Raji (cell line): ENCODE measurements around the gene PHF21B.

ENCODE experiments used
- POLR2A ChIP-seq: IDR thresholded peaks from 2 replicates; pipeline ENCODE4 v1.6.1; 2011; ENCODE audit warnings: low read depth, low read length, control low read depth; ENCODE audit not compliant: insufficient read depth

The PHF21B gene

DNA sequence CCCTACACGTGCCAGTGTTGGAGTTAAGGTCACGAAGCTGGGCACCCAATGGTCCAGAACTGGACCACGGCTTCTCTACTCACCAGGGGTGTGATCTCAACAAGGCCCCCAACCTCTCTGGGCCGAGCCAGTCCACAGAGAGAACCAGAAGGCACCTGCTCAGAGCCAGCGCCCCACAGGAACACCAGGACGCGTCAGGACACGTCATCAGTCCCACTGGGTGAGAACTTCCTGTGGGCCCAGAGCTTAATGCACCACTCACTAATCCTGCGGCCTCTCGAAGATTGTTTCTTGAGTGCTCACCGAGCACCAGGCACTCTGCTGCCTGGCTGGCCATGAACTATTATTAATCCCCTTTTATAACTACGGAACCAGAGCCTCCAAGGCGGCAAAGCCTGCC, 10.1 kb downstream of the PHF21B start:
- no peak for TF ChIP-seq POLR2A

DNA sequence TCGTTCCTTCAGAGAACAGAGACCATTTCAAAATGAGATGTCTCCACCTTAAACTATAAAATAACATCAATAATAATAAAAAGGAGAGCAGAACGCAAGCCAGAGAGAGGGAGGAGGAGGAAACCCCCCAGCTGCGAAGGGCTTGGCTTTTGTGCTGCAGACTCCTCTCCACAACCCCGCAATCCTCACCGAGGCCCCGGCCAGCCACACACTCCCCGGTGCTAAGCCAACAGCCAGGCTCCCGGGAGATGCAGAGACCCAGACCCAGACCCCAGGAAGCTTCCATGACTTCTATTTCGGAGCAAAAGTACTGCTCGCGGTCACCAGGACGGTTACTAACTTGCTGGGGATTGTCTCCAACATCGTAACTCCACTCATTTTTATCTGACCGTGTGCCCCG, 10.6 kb downstream of the PHF21B start:
- TF ChIP-seq POLR2A = no peak

GRCh38 chr22:44998296-44998695, 11.5 kb downstream of the PHF21B start:
- no peak for TF ChIP-seq POLR2A

- TF ChIP-seq POLR2A = no peak
Observed at GRCh38 chr22:44997060-44997459, 12.7 kb downstream of the PHF21B start.

- no peak for TF ChIP-seq POLR2A
Observed at GRCh38 chr22:44996648-44997047, 13.2 kb downstream of the PHF21B start.

GRCh38 chr22:44996120-44996519, 13.7 kb downstream of the PHF21B start:
- no peak for TF ChIP-seq POLR2A

- TF ChIP-seq POLR2A = no peak
Observed at GRCh38 chr22:44995715-44996114, 14.1 kb downstream of the PHF21B start.

DNA sequence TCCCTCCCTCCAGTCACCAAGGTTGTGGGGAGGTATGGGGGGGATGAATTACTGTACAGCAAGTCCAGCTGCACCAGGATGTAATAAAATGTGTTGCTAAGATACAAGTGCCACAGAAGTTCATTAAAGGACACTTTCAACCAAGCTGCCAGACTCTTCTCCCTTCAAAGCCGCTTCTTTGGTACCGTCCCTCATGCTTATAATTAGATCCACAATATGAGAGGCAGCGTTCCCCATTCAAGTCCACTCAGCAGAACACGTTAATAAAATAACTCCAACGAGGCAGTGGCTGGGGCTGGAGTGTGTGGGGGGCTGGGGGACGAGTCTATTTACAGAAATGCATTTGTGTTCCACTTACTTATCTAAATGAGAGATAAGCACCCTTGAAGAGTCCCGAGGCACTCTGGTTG, 14.7 kb downstream of the PHF21B start:
- TF ChIP-seq POLR2A = no peak

- no peak for TF ChIP-seq POLR2A
Observed at GRCh38 chr22:44994399-44995104, 15.3 kb downstream of the PHF21B start.

- TF ChIP-seq POLR2A = no peak
Observed at GRCh38 chr22:44992166-44992565, 17.6 kb downstream of the PHF21B start.

DNA sequence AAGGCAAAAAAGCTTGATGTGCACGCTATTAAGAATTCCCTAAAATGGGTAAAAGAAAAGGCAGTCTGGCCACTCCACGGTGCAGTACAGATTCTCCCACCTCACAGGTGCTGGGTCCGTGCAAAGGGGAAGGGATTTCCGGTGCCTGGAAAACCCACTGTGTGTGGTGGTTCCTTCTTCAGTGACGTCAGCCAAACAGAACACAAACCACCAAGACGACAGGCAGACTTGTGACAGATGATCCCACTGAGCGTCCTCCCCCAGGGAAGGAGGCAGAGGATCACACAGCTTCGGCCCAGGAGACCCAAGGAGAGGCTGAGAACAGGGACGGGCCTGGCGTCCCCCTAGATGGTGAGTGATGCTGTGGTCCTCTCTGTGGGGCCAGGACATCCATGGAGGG, 18.6 kb downstream of the PHF21B start:
- TF ChIP-seq POLR2A = no peak

DNA sequence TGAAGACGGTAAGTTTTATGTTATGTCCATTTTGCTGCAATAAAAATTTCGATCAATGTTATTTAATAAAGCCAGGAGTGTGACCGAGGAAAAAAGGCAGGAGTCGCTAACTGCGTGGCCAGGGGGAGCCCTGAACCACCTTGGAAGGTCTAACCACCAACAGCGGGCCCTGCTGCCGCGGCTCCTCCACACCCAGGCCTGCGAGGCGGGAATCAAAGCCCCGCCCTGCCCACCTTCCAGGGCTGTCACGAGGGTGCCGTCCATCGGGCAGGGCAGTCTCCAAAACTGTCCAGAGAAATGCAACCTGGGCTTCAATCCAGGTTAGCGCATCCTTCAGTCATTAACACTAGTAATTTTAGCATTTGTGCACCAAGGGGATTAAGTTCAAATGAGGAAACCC, 19.0 kb downstream of the PHF21B start:
- TF ChIP-seq POLR2A = no peak

DNA sequence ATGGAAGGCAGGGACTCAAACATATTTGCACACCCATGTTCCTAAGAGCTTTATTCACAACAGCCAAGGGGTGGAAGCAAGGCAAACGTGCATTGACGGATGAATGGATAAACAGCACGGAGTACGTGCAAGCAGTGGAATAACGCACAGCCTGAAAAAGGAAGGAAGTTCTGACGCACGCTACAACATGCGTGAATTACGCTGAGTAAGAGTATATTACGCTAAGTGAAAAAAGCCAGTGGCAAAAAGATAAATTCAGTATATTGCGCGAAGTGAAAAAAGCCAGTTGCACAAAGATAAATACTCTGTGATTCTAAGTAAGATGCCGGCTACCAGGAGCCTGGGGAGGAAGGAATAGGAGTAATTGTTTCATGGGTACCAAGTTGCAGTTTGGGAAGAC, 19.5 kb downstream of the PHF21B start:
- no peak for TF ChIP-seq POLR2A

DNA sequence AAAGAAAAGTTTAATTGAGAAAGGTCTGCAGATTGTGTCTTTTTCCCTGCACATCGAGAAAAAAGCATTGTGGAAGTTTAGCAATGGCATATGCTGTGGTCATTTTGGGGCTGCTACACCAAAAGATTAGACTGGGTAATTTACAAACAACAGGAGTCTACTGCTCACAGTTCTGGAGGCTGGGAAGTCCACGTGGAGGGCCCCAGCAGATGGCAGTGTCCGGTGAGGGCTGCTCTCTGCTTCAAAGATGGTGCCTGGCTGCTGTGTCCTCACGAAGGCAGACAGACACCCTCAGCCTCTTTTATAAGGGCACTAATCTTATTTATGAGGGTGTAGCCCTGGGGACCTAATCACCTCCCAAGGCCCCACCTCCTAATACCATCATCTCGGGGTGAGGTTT, 21.1 kb downstream of the PHF21B start:
- no peak for TF ChIP-seq POLR2A

- no peak for TF ChIP-seq POLR2A
Observed at GRCh38 chr22:44986926-44987325, 22.9 kb downstream of the PHF21B start.

DNA sequence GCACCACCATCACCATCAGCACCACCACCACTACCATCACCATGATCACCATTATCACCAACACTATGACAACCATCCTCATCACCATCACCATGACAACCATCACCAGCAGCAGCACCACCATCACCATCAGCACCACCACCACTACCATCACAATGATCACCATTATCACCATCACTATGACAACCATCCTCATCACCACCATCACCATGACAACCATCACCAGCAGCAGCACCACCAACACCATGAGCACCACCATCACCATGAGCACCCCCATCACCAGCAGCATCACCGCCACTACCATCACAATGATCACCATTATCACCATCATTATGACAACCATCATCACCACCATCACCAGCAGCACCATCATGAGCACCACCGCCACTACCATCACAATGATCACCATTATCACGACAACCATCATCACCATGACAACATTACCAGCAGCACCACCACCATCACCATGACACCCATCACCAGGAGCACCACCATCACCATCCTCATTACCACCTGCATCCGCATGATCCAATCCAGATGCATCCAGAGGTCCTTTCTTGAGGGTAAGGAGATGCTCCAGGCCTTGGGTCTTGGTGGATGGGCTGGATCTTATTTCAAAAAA, 23.8 kb downstream of the PHF21B start:
- TF ChIP-seq POLR2A = no peak
